Kidney epithelial cell (primary cell): Measurements from ENCODE around the gene S100A4. TPM values are rescaled to one million over a fixed set of nuclear protein-coding genes. Genes with fewer than 3 reads are reported as not detected.
A peak's percentile ranks its signal among the peaks of the same experiment; 100 is the strongest.

Experiments used
- DNase-seq: peaks from one replicate; pipeline ENCODE4 v3.0.0-alpha.2; 2010; ENCODE audit warnings: low read depth
- H3K27me3 ChIP-seq: 2 replicates; pipeline ENCODE4 v1.6.0; 2011; ENCODE audit warnings: low read length; ENCODE audit not compliant: control insufficient read depth, insufficient read depth
- H3K36me3 ChIP-seq: 2 replicates; pipeline ENCODE4 v1.5.1; 2011; ENCODE audit warnings: low read length; ENCODE audit not compliant: control insufficient read depth, insufficient read depth
- H3K4me3 ChIP-seq: 2 replicates; pipeline ENCODE4 v1.5.1; 2011; ENCODE audit warnings: low read depth, mild to moderate bottlenecking, control low read depth, low read length
- CTCF ChIP-seq: IDR thresholded peaks from 2 replicates; pipeline ENCODE4 v1.5.1; 2011; ENCODE audit warnings: mild to moderate bottlenecking, moderate library complexity, low read length, control low read depth, inconsistent platforms; ENCODE audit not compliant: insufficient read depth, poor library complexity, severe bottlenecking
- total RNA-seq: library from RNA; depleted of rRNA; stranded (reverse); fragments of >200 nt; gene quantifications from 2 replicates; pipeline ENCODE4 v1.2.3, GENCODE V29; 2015

The S100A4 gene
- total RNA-seq, 1 donor from 2014 or later, result 7.1 TPM

- Histone ChIP-seq H3K4me3 (peak overlapping the region; percentile 66), H3K27me3 (no peaks in the 10 kb centered on the region), H3K36me3 (no peaks in the 10 kb centered on the region)
- TF ChIP-seq CTCF, result no peak
- peak; percentile 81 for DNase-seq
Observed at GRCh38 chr1:153533689-153534201, 11.9 kb downstream of the S100A4 start.

- Histone ChIP-seq H3K36me3 (no peaks in the 10 kb centered on the region), H3K27me3 (no peaks in the 10 kb centered on the region), H3K4me3 (peak overlapping the region; percentile 66)
- DNase-seq, result peak; percentile 42
- TF ChIP-seq CTCF, result peak; percentile 92
Observed at GRCh38 chr1:153532769-153533599, 12.6 kb downstream of the S100A4 start.

- no peaks in the 10 kb centered on the region for H3K36me3 ChIP-seq
- no peak for TF ChIP-seq CTCF
- H3K4me3 ChIP-seq, result no peak overlapping the region
- no peak for DNase-seq
- no peaks in the 10 kb centered on the region for H3K27me3 ChIP-seq
Observed at GRCh38 chr1:153532181-153532580, 13.4 kb downstream of the S100A4 start.

GRCh38 chr1:153531638-153532037 is 14.0 kb downstream of the S100A4 start:
- Histone ChIP-seq H3K27me3 (no peaks in the 10 kb centered on the region), H3K36me3 (no peaks in the 10 kb centered on the region), H3K4me3 (no peak overlapping the region)
- TF ChIP-seq CTCF, result no peak
- DNase-seq, result no peak

- no peak for DNase-seq
- no peak for TF ChIP-seq CTCF
Observed at GRCh38 chr1:153527683-153528040, 17.9 kb downstream of the S100A4 start.

More at GRCh38 chr1:153527683-153528040, 17.9 kb downstream of the S100A4 start:
- no peaks in the 10 kb centered on the region for H3K27me3 ChIP-seq
- no peaks in the 10 kb centered on the region for H3K36me3 ChIP-seq
- H3K4me3 ChIP-seq, result no peak overlapping the region
